GM12864 (cell line): ENCODE data around the gene IGSF1.
A peak's percentile ranks its signal among the peaks of the same experiment; 100 is the strongest.

Experiments
- DNase-seq: peaks from one replicate; pipeline ENCODE4 v3.0.0-alpha.2; 2011; ENCODE audit warnings: low read depth
- H3K4me3 ChIP-seq: 2 replicates; pipeline ENCODE4 v1.5.1; 2011; ENCODE audit warnings: mild to moderate bottlenecking, low read depth, low read length, control low read depth
- TF ChIP-seq, protein P1 (sequence below): IDR thresholded peaks from 2 replicates; pipeline ENCODE4 v1.5.1; 2011; ENCODE audit warnings: low read depth, mild to moderate bottlenecking, moderate library complexity, low read length, control low read depth, inconsistent platforms; ENCODE audit errors: missing control alignments

IGSF1 gene

DNA sequence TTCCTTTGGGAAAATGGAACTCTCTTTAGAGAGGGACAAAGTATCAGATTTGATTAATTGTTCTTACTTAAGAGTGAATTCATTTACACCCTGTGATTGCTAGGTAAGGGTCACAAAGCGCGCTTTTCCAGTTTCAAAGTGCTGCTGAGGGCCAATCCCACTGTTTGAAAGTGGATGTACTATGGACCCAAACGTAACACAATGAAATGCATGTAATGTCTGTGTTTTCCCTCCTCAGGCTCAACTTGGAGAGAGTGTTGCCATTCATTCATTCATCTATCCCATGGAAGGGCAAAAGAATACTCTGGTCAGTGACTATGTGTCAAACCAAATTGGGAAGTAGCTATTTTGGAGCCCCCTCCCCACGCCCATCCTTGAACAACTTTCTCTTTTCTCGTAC, 16.1 kb downstream of the IGSF1 start:
- H3K4me3 ChIP-seq, result no peak overlapping the region
- TF ChIP-seq, protein P1, sequence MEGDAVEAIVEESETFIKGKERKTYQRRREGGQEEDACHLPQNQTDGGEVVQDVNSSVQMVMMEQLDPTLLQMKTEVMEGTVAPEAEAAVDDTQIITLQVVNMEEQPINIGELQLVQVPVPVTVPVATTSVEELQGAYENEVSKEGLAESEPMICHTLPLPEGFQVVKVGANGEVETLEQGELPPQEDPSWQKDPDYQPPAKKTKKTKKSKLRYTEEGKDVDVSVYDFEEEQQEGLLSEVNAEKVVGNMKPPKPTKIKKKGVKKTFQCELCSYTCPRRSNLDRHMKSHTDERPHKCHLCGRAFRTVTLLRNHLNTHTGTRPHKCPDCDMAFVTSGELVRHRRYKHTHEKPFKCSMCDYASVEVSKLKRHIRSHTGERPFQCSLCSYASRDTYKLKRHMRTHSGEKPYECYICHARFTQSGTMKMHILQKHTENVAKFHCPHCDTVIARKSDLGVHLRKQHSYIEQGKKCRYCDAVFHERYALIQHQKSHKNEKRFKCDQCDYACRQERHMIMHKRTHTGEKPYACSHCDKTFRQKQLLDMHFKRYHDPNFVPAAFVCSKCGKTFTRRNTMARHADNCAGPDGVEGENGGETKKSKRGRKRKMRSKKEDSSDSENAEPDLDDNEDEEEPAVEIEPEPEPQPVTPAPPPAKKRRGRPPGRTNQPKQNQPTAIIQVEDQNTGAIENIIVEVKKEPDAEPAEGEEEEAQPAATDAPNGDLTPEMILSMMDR, result no peak
- no peak for DNase-seq

DNA sequence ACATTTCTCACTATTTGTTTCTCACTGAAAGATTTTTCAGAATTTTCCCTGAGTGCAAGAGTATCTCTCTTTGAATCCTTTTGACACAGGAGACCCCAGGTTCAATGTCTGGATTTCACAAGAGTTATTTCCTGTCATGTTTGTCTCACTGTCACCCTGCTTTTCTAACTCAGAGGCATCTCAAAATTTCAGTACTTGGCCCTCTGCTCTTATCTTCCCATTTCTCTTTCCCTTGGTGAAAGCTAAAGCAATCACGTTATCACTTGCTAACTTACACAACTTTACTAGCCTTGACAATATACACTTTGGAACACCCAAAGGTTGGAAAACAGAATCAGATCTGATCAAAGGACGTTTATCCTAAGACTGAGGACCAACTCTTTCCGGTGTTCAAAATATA, 17.3 kb downstream of the IGSF1 start:
- no peak overlapping the region for H3K4me3 ChIP-seq
- TF ChIP-seq, protein P1, result no peak
- no peak for DNase-seq

DNA sequence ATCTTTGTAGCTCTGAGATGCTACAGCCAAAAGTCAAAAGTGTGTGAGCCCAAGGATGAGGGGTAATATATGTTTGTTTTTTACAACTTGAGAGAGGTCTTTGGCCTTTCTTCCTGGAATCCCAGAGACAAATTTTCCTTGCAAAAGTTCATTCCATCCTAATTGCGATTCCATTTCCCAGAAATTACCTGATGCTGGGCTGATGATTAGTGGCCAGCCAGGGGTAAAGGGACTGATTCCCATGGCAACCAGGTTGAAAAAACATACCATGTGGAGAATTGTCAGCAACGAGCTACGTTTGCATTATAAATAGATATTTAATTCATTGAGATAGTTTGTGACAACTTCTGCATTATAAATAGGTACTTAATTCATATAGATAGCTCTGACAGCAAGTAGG, 17.8 kb downstream of the IGSF1 start:
- no peak overlapping the region for H3K4me3 ChIP-seq
- TF ChIP-seq, protein P1, result no peak
- no peak for DNase-seq

DNA sequence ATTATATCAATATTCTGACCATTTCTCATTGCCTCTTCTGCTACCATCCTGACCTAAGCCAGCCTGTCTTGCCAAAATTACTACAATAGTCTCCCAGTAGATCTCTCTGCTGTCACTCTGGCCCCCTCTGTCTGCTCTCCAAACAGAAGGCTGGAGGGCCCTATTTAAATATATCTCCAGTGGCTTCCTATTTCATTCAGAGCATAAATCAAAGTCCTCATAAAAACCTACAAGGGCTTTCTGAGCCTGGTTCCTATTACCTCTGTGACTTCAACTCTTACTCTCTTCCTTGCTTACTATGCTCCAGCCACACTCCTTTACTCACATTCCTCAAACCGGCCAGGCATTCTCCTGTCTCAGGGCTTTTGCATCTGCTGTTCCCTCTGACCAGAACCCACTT, 19.0 kb downstream of the IGSF1 start:
- TF ChIP-seq, protein P1, result no peak
- DNase-seq, result no peak
- H3K4me3 ChIP-seq, result no peak overlapping the region

DNA sequence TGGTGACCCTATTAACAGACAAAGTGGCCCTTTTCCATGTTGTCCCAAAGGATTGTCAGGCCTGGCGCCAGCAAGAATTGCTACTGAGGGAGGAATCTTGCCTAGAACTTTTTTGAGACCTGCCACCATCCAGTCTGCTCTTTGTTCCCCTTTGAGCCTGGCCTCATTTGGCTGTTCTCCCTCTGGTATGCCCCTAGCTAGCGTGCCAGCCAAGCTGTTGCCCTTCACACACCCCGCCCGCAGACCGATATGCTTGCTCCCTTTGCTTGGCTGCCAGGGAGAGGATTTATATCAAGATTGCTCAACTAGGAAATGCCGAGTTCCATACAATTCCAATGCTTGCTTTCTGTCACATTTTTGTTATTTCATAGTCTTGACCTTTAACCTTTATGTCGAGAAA, 24.4 kb downstream of the IGSF1 start:
- H3K4me3 ChIP-seq, result no peak overlapping the region
- TF ChIP-seq, protein P1, result no peak
- no peak for DNase-seq

DNA sequence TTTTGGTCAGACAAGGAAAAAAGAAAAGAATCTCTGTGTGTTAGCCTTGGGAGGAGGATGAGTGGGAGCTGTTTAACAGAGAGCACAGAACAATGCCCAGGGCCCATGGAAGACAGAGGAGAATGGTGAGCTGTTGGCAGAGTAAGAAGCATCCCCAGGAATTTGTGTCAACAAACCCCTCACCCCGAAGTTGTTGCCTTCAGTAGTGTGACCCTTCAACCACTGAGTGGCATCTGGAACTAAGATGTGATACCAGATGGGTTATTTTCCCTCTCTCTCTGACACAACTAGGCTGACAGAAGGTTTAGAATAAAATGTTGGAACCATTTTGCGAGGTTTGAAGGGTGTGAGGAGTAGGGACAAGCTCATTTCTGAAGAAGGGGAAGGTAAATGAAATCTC, 25.1 kb downstream of the IGSF1 start:
- DNase-seq, result no peak
- TF ChIP-seq, protein P1, result no peak

DNA sequence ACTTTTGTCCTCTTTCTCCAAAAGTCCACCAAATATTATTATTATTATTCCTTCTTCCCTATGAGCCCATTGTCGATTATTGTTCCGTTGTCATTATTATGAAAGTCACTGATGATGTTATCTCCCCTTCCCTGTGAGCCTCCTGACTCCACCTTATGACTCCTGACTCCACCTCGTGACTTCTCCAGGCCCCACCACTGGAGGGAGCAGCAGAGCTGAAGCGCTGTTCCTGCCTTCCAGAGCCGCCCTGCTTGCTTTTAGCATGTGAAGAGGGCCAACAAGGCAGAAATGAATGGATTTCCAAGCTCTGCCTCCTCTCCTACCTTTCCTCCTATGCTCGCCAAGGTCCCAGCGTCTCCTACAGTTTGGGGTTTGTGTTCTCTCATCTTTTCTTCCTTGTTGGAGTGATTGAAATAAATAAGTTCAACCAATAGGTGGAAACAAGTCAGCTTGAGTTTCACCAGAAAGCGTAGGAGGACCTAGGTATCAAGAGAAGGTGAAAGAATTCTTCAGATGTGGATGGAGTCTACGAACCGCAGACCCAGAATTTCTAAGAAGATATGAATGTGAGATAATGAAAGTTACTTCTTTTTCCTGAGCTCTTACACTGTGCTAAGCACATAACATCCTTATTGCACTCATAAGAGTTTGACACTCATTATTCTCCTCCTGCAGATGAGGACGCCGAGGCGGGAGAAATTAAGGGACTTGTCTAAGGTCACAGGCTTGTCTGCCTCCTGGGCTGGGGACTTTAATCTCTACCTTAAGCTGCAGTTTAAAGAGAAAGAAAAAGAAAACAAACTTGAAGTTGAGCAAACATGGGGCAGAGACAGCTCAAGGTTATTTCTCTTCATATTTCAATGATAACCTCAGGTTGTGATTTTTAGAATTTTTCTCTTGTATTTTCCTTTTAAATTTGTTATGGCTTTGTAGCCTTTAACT, 26.1 kb downstream of the IGSF1 start:
- TF ChIP-seq, protein P1, result peak; percentile 39
- no peak for DNase-seq
- H3K4me3 ChIP-seq, result no peak overlapping the region

More for the DNA sequence above, 25.1 kb downstream of the IGSF1 start:
- no peak overlapping the region for H3K4me3 ChIP-seq
